ENCODE data around the gene BMPR2.

DNA sequence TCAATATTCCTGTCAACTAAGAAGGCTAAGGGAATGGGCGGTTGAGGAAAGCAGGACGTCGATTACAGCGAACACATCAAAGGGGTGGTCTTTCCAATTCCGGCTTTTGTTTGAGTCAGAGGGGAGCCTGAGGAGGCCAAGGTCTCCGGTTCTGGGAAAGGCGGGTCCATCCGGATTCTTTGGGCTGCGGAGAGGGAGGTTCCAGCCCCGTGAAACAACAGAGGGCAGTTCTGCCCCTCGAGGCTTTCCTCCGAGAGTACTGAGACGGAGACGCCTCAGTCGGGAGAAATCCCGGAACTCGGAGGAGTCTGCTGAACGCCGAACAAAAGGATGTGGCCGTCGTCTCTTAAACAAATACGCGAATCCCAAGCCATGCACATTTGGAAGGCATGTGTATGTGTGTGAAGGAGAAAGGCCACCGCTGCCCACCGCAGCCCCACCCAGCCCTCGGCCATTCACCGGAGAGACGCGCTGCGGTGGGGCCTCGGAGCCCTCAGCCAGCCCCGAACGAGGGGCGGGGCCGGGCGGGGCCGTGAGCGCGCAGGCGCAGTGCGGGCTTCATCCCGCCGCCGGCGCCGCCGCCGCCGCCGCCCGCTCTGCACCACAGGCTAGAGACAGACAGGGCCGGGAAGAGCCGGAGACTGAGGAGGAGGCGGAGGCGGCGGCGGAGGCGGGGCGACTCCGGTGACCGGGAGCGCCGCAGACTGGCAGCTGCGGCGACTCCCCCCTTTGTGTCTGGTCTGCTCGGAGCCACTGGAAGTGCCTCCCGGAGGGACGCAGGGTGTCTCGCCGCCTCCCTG is at the start of gene BMPR2:
- TF ChIP-seq YY1 (IDR thresholded peaks at IDR 0.05; ENCODE audit: low read depth, low read length), result 0 out of 2 replicates have a peak, but pooled peaks have one; percentile 57
- TF ChIP-seq, protein P1, sequence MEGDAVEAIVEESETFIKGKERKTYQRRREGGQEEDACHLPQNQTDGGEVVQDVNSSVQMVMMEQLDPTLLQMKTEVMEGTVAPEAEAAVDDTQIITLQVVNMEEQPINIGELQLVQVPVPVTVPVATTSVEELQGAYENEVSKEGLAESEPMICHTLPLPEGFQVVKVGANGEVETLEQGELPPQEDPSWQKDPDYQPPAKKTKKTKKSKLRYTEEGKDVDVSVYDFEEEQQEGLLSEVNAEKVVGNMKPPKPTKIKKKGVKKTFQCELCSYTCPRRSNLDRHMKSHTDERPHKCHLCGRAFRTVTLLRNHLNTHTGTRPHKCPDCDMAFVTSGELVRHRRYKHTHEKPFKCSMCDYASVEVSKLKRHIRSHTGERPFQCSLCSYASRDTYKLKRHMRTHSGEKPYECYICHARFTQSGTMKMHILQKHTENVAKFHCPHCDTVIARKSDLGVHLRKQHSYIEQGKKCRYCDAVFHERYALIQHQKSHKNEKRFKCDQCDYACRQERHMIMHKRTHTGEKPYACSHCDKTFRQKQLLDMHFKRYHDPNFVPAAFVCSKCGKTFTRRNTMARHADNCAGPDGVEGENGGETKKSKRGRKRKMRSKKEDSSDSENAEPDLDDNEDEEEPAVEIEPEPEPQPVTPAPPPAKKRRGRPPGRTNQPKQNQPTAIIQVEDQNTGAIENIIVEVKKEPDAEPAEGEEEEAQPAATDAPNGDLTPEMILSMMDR (IDR thresholded peaks at IDR 0.05; ENCODE audit: control extremely low read depth in 1 of 3, insufficient read depth in 1 of 3, low read depth in 1 of 3, low read length in 3 of 3), result no peak
- TF ChIP-seq TAF1 (IDR thresholded peaks at IDR 0.05; ENCODE audit: low read depth, low read length), result peak; percentile 88
- TF ChIP-seq KDM5A (IDR thresholded peaks at IDR 0.05; ENCODE audit: low read length), result no peak
- TF ChIP-seq MAFK (IDR thresholded peaks at IDR 0.05; ENCODE audit: low read depth, low read length), result no peak
- no peak for TF ChIP-seq RAD21 (IDR thresholded peaks at IDR 0.05 in 1 of 2, conservative IDR thresholded peaks at IDR 0.05 in 1 of 2; ENCODE audit: low read depth in 2 of 2, low read length in 2 of 2)
- TF ChIP-seq, protein P2, sequence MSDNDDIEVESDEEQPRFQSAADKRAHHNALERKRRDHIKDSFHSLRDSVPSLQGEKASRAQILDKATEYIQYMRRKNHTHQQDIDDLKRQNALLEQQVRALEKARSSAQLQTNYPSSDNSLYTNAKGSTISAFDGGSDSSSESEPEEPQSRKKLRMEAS (IDR thresholded peaks at IDR 0.05), result no peak
- TF ChIP-seq EZH2 (IDR thresholded peaks at IDR 0.05; ENCODE audit: low read depth, low read length, severe bottlenecking), result no peak
- TF ChIP-seq POLR2A (IDR thresholded peaks at IDR 0.05; ENCODE audit: control extremely low read depth in 1 of 2, low read depth in 2 of 2, low read length in 2 of 2), result peak; percentile 64 to 94
- TF ChIP-seq EP300 (IDR thresholded peaks at IDR 0.05; ENCODE audit: borderline replicate concordance in 1 of 2, low read depth in 2 of 2, low read length in 2 of 2), result peak in 1 of 2 experiments; percentile 13; a peak in 1 of 3 replicates
- TF ChIP-seq SUZ12 (IDR thresholded peaks at IDR 0.05; ENCODE audit: low read length), result no peak
- TF ChIP-seq SP1 (IDR thresholded peaks at IDR 0.05; ENCODE audit: low read depth, low read length), result peak; percentile 36; the same call in 1 of the 2 replicates
- TF ChIP-seq, protein P3, sequence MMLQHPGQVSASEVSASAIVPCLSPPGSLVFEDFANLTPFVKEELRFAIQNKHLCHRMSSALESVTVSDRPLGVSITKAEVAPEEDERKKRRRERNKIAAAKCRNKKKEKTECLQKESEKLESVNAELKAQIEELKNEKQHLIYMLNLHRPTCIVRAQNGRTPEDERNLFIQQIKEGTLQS (IDR thresholded peaks at IDR 0.05; ENCODE audit: insufficient read depth, low read depth, low read length), result no peak
- no peak for TF ChIP-seq NANOG (IDR thresholded peaks at IDR 0.05; ENCODE audit: insufficient read depth, low read depth, low read length, poor library complexity, severe bottlenecking)
